Suprapubic skin (tissue), 4 donors: ENCODE results near the gene UNC13B. TPM values are rescaled to one million over a fixed set of nuclear protein-coding genes. Genes with fewer than 3 reads are reported as not detected.

Source experiments
- DNase-seq, 2 donors: peaks; one replicate each; pipeline ENCODE4 v3.0.0-alpha.2; 2019; ENCODE audit warnings: low spot score in 2 of 2
- H3K27ac ChIP-seq: fragments of 200-600 bp; sonication (generic); one replicate; pipeline ENCODE4 v1.5.1; 2019
- H3K27me3 ChIP-seq: fragments of 200-600 bp; sonication (generic); one replicate; pipeline ENCODE4 v1.5.1; 2019
- H3K36me3 ChIP-seq: fragments of 200-600 bp; sonication (generic); one replicate; pipeline ENCODE4 v1.5.1; 2019
- H3K4me1 ChIP-seq: fragments of 200-600 bp; sonication (generic); one replicate; pipeline ENCODE4 v1.5.1; 2019
- H3K4me3 ChIP-seq: fragments of 200-600 bp; sonication (generic); one replicate; pipeline ENCODE4 v1.5.1; 2019; ENCODE audit warnings: mild to moderate bottlenecking
- H3K9me3 ChIP-seq: fragments of 200-600 bp; sonication (generic); one replicate; pipeline ENCODE4 v1.5.1; 2019
- CTCF ChIP-seq, 2 donors: fragments of 200-600 bp in 1 of 2; fragments of 450-650 bp in 1 of 2; sonication (generic) in 1 of 2; IDR thresholded peaks; one replicate each; pipeline ENCODE4 v1.5.1; 2016 to 2019; ENCODE audit warnings: antibody characterized with exemption in 2 of 2, mild to moderate bottlenecking in 1 of 2, moderate library complexity in 1 of 2
- EP300 ChIP-seq: sonication (generic); formaldehyde crosslinking; IDR thresholded peaks from one replicate; pipeline ENCODE4 v1.6.1; 2017; ENCODE audit warnings: antibody characterized with exemption
- POLR2A ChIP-seq, 2 donors: fragments of 450-650 bp; IDR thresholded peaks; one replicate each; pipeline ENCODE4 v1.6.1; 2017; ENCODE audit warnings: antibody characterized with exemption in 2 of 2, mild to moderate bottlenecking in 2 of 2, moderate library complexity in 2 of 2
- POLR2AphosphoS5 ChIP-seq, 3 donors: sonication (generic); formaldehyde crosslinking; IDR thresholded peaks; one replicate each; pipeline ENCODE4 v1.6.1; 2017; ENCODE audit warnings: antibody characterized with exemption in 3 of 3
- WGBS: methylation state at CpG from one replicate; pipeline ENCODE4 v1.1.5; 2018; 5-methylcytosine and 5-hydroxymethylcytosine counted together
- total RNA-seq, 4 donors: library from RNA; depleted of rRNA; stranded (reverse); fragments of >200 nt; gene quantifications; one replicate each; pipeline ENCODE4 v1.1.0, GENCODE V29; 2016

The UNC13B gene
- total RNA-seq, 4 donors from 2014 or later: 27.8 to 43.2 (median 30.6) TPM

GRCh38 chr9:35286381-35286780, 124.6 kb downstream of the UNC13B start:
- TF ChIP-seq POLR2A (IDR thresholded peaks at IDR 0.05) (no peak), CTCF (IDR thresholded peaks at IDR 0.05) (no peak), POLR2AphosphoS5 (IDR thresholded peaks at IDR 0.05) (no peak), EP300 (no peak)
- no peak overlapping the region for H3K27ac ChIP-seq
- no peak for DNase-seq
- WGBS: 100% methylated on average over 1 of the region's 1 CpG
- peaks cover 5% of the 10 kb centered on the region for H3K4me1 ChIP-seq
- no peaks in the 10 kb centered on the region for H3K27me3 ChIP-seq
- H3K9me3 ChIP-seq: no peaks in the 10 kb centered on the region
- no peaks in the 10 kb centered on the region for H3K36me3 ChIP-seq
- no peak overlapping the region for H3K4me3 ChIP-seq

GRCh38 chr9:35287987-35288632, 126.3 kb downstream of the UNC13B start:
- WGBS: 62% methylated on average over 3 of the region's 3 CpGs

GRCh38 chr9:35288778-35289177, 127.0 kb downstream of the UNC13B start:
- Histone ChIP-seq H3K9me3 (no peaks in the 10 kb centered on the region), H3K4me1 (peaks cover 5% of the 10 kb centered on the region), H3K27me3 (no peaks in the 10 kb centered on the region), H3K4me3 (no peak overlapping the region), H3K36me3 (no peaks in the 10 kb centered on the region), H3K27ac (no peak overlapping the region)
- 85% methylated on average over 1 of the region's 1 CpG for WGBS
- TF ChIP-seq EP300 (no peak), POLR2AphosphoS5 (IDR thresholded peaks at IDR 0.05) (no peak)
- no peak for DNase-seq

More at GRCh38 chr9:35287987-35288632, 126.3 kb downstream of the UNC13B start:
- Histone ChIP-seq H3K4me1 (peaks cover 5% of the 10 kb centered on the region), H3K27me3 (no peaks in the 10 kb centered on the region), H3K36me3 (no peaks in the 10 kb centered on the region), H3K27ac (no peak overlapping the region), H3K9me3 (no peaks in the 10 kb centered on the region), H3K4me3 (no peak overlapping the region)
- no peak for DNase-seq
- TF ChIP-seq EP300 (no peak), CTCF (IDR thresholded peaks at IDR 0.05) (no peak), POLR2AphosphoS5 (IDR thresholded peaks at IDR 0.05) (no peak), POLR2A (IDR thresholded peaks at IDR 0.05) (no peak)

- TF ChIP-seq POLR2AphosphoS5 (IDR thresholded peaks at IDR 0.05): no peak
- no peak for TF ChIP-seq EP300
- no peak for TF ChIP-seq POLR2A (IDR thresholded peaks at IDR 0.05)
- TF ChIP-seq CTCF (IDR thresholded peaks at IDR 0.05): no peak
- Histone ChIP-seq H3K36me3 (no peaks in the 10 kb centered on the region), H3K27ac (no peak overlapping the region), H3K27me3 (no peaks in the 10 kb centered on the region), H3K4me1 (no peaks in the 10 kb centered on the region), H3K4me3 (no peak overlapping the region), H3K9me3 (no peaks in the 10 kb centered on the region)
- no peak for DNase-seq
- 80% methylated on average over 2 of the region's 2 CpGs for WGBS
These were observed 131.7 kb downstream of the UNC13B start for GRCh38 chr9:35293376-35293964.

GRCh38 chr9:35294066-35294465, 132.3 kb downstream of the UNC13B start:
- no peak overlapping the region for H3K4me3 ChIP-seq
- WGBS: 94% methylated on average over 6 of the region's 6 CpGs
- no peak for DNase-seq
- no peak overlapping the region for H3K27ac ChIP-seq
- H3K27me3 ChIP-seq: no peaks in the 10 kb centered on the region
- H3K36me3 ChIP-seq: no peaks in the 10 kb centered on the region
- no peaks in the 10 kb centered on the region for H3K9me3 ChIP-seq
- H3K4me1 ChIP-seq: no peaks in the 10 kb centered on the region
- no peak for TF ChIP-seq EP300
- no peak for TF ChIP-seq POLR2A (IDR thresholded peaks at IDR 0.05)
- TF ChIP-seq POLR2AphosphoS5 (IDR thresholded peaks at IDR 0.05): no peak
- no peak for TF ChIP-seq CTCF (IDR thresholded peaks at IDR 0.05)
